GM12878 (cell line): Measurements from ENCODE around the gene HS6ST3. TPM values are rescaled to one million over a fixed set of nuclear protein-coding genes. Genes with fewer than 3 reads are reported as not detected.
A peak's percentile ranks its signal among the peaks of the same experiment; 100 is the strongest.

Source experiments
- BCL11A ChIP-seq: IDR thresholded peaks from 2 replicates; pipeline ENCODE4 v1.6.1; 2011; ENCODE audit warnings: low read depth, low read length
- CHD1 ChIP-seq: IDR thresholded peaks from 2 replicates; pipeline ENCODE4 v1.6.1; 2012; ENCODE audit warnings: low read depth, low read length, improper control_type of control experiment
- CHD4 ChIP-seq: fragments of 200-600 bp; sonication (generic); IDR thresholded peaks from 2 replicates; pipeline ENCODE4 v1.6.1; 2016; ENCODE audit warnings: mild to moderate bottlenecking
- GATAD2B ChIP-seq: fragments of 450-650 bp; conservative IDR thresholded peaks from 2 replicates; pipeline ENCODE4 v1.6.1; 2017; ENCODE audit warnings: low read depth, mild to moderate bottlenecking, moderate library complexity
- HDGF ChIP-seq: fragments of 450-650 bp; IDR thresholded peaks from 2 replicates; pipeline ENCODE4 v1.6.1; 2016; ENCODE audit warnings: antibody characterized with exemption
- IRF3 ChIP-seq: fragments of 450-650 bp; IDR thresholded peaks from 2 replicates; pipeline ENCODE4 v1.6.1; 2014; ENCODE audit warnings: mild to moderate bottlenecking
- JUNB ChIP-seq: IDR thresholded peaks from 2 replicates; pipeline ENCODE4 v1.6.1; 2016; ENCODE audit warnings: antibody characterized with exemption, mild to moderate bottlenecking
- KLF5 ChIP-seq: fragments of 450-650 bp; IDR thresholded peaks from 2 replicates; pipeline ENCODE4 v1.6.1; 2014; ENCODE audit warnings: mild to moderate bottlenecking; ENCODE audit not compliant: partially characterized antibody
- MYB ChIP-seq: fragments of 150-350 bp; IDR thresholded peaks from 2 replicates; pipeline ENCODE4 v1.6.1; 2014; ENCODE audit warnings: mild to moderate bottlenecking, low read depth, low read length, borderline replicate concordance
- MYC ChIP-seq: IDR thresholded peaks from 2 replicates; pipeline ENCODE4 v1.6.1; 2011; ENCODE audit warnings: mild to moderate bottlenecking, low read length, moderate library complexity, inconsistent platforms; ENCODE audit not compliant: insufficient read depth, insufficient replicate concordance, insufficient read length, severe bottlenecking
- NFIC ChIP-seq: IDR thresholded peaks from 2 replicates; pipeline ENCODE4 v1.6.1; 2012; ENCODE audit warnings: low read depth, mild to moderate bottlenecking, inconsistent platforms, low read length, moderate library complexity
- STAT1 ChIP-seq: fragments of 450-650 bp; conservative IDR thresholded peaks from 2 replicates; pipeline ENCODE4 v1.6.1; 2014; ENCODE audit warnings: antibody characterized with exemption, mild to moderate bottlenecking
- STAT3 ChIP-seq: IDR thresholded peaks from 2 replicates; pipeline ENCODE4 v1.6.1; 2011; ENCODE audit warnings: low read depth, low read length, improper control_type of control experiment
- USF2 ChIP-seq: IDR thresholded peaks from 2 replicates; pipeline ENCODE4 v1.6.1; 2011; ENCODE audit warnings: low read depth, low read length, improper control_type of control experiment, borderline replicate concordance
- ZNF207 ChIP-seq: fragments of 450-650 bp; IDR thresholded peaks from 2 replicates; pipeline ENCODE4 v1.6.1; 2014; ENCODE audit warnings: antibody characterized with exemption, mild to moderate bottlenecking, borderline replicate concordance
- polyA plus RNA-seq, 11 experiments: library from polyadenylated mRNA; depleted of rRNA in 4 of 11; unstranded in 6 of 11; stranded (reverse) in 5 of 11; fragments of >200 nt; fragmentation: Nextera tagmentation in 4 of 11; fragmentation: Illumina TruSeq in 1 of 11; extraction: Ambion mirVana in 4 of 11; extraction: Trizol in 1 of 11; gene quantifications; 1 replicate in 1 of 11; 2 replicates in 10 of 11; pipeline versions ENCODE4 v1.2.1 to v1.2.3, GENCODE V29; 2011 to 2016; ENCODE audit warnings: inconsistent platforms in 2 of 11, missing spikeins in 2 of 11, low read depth in 1 of 11
- total RNA-seq, 4 experiments: library from RNA; depleted of rRNA in 3 of 4; stranded (reverse); fragments of >200 nt in 3 of 4; fragmentation: Illumina TruSeq in 1 of 4; extraction: Trizol in 1 of 4; gene quantifications; 2 replicates each; pipeline versions ENCODE4 v1.2.1 to v1.2.3, GENCODE V29; 2013 to 2021
- TF ChIP-seq, protein P1 (sequence below): IDR thresholded peaks from 2 replicates; pipeline ENCODE4 v1.6.1; 2012; ENCODE audit warnings: low read length, inconsistent platforms
- TF ChIP-seq, protein P2 (sequence below): fragments of 450-650 bp; formaldehyde crosslinking; IDR thresholded peaks from 2 replicates; pipeline ENCODE4 v1.5.0; 2022; ENCODE audit warnings: mild to moderate bottlenecking, missing genetic modification characterization
- TF ChIP-seq, protein P3 (sequence below): IDR thresholded peaks from 2 replicates; pipeline ENCODE4 v1.6.1; 2012; ENCODE audit warnings: low read depth, low read length, improper control_type of control experiment
- TF ChIP-seq, protein P4 (sequence below): IDR thresholded peaks from 2 replicates; pipeline ENCODE4 v1.6.1; 2012; ENCODE audit warnings: low read depth, low read length, improper control_type of control experiment

The HS6ST3 gene
- total and polyA plus RNA-seq, 10 of the 15 experiments (the other 5 are each of a cell fraction or from before 2014, with no cell fraction given) = under 0.01 to 2.9 TPM; not detected in 8

GRCh38 chr13:96053003-96053703 lies 36.8 kb upstream of the HS6ST3 start, which contains the start of gene UGGT2 (continued):
- TF ChIP-seq HDGF (peak; percentile 26; the same call in 1 of the 2 replicates), IRF3 (no peak), USF2 (no peak), STAT3 (no peak), STAT1 (0 out of 2 replicates have a peak, but pooled peaks have one; percentile 22), JUNB (no peak), CHD1 (no peak), KLF5 (peak; percentile 53), MYC (no peak), BCL11A (no peak), ZNF207 (no peak), NFIC (no peak), CHD4 (no peak), MYB (no peak), GATAD2B (peak; percentile 95)
- TF ChIP-seq, protein P1, sequence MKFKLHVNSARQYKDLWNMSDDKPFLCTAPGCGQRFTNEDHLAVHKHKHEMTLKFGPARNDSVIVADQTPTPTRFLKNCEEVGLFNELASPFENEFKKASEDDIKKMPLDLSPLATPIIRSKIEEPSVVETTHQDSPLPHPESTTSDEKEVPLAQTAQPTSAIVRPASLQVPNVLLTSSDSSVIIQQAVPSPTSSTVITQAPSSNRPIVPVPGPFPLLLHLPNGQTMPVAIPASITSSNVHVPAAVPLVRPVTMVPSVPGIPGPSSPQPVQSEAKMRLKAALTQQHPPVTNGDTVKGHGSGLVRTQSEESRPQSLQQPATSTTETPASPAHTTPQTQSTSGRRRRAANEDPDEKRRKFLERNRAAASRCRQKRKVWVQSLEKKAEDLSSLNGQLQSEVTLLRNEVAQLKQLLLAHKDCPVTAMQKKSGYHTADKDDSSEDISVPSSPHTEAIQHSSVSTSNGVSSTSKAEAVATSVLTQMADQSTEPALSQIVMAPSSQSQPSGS = no peak
- TF ChIP-seq, protein P2, sequence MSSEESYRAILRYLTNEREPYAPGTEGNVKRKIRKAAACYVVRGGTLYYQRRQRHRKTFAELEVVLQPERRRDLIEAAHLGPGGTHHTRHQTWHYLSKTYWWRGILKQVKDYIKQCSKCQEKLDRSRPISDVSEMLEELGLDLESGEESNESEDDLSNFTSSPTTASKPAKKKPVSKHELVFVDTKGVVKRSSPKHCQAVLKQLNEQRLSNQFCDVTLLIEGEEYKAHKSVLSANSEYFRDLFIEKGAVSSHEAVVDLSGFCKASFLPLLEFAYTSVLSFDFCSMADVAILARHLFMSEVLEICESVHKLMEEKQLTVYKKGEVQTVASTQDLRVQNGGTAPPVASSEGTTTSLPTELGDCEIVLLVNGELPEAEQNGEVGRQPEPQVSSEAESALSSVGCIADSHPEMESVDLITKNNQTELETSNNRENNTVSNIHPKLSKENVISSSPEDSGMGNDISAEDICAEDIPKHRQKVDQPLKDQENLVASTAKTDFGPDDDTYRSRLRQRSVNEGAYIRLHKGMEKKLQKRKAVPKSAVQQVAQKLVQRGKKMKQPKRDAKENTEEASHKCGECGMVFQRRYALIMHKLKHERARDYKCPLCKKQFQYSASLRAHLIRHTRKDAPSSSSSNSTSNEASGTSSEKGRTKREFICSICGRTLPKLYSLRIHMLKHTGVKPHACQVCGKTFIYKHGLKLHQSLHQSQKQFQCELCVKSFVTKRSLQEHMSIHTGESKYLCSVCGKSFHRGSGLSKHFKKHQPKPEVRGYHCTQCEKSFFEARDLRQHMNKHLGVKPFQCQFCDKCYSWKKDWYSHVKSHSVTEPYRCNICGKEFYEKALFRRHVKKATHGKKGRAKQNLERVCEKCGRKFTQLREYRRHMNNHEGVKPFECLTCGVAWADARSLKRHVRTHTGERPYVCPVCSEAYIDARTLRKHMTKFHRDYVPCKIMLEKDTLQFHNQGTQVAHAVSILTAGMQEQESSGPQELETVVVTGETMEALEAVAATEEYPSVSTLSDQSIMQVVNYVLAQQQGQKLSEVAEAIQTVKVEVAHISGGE = peak; percentile 81
- TF ChIP-seq, protein P3, sequence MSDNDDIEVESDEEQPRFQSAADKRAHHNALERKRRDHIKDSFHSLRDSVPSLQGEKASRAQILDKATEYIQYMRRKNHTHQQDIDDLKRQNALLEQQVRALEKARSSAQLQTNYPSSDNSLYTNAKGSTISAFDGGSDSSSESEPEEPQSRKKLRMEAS = peak; percentile 67
- TF ChIP-seq, protein P4, sequence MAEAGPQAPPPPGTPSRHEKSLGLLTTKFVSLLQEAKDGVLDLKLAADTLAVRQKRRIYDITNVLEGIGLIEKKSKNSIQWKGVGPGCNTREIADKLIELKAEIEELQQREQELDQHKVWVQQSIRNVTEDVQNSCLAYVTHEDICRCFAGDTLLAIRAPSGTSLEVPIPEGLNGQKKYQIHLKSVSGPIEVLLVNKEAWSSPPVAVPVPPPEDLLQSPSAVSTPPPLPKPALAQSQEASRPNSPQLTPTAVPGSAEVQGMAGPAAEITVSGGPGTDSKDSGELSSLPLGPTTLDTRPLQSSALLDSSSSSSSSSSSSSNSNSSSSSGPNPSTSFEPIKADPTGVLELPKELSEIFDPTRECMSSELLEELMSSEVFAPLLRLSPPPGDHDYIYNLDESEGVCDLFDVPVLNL = peak; percentile 66; the same call in 1 of the 2 replicates
